Measurements from ENCODE around the gene ZRANB1.

The ZRANB1 gene

GRCh38 chr10:125023862-125024496 lies 82.1 kb downstream of the ZRANB1 start:
- no peak for DNase-seq

GRCh38 chr10:125024497-125025234 lies 82.7 kb downstream of the ZRANB1 start:
- DNase-seq, result no peak

- DNase-seq, result no peak
Observed at GRCh38 chr10:125025341-125025740, 83.4 kb downstream of the ZRANB1 start.

GRCh38 chr10:125026036-125026931 lies 84.4 kb downstream of the ZRANB1 start:
- DNase-seq, result no peak

- no peak for DNase-seq
Observed at GRCh38 chr10:125026974-125027735, 85.2 kb downstream of the ZRANB1 start.

- no peak for DNase-seq
Observed at GRCh38 chr10:125027871-125028869, 86.2 kb downstream of the ZRANB1 start.

GRCh38 chr10:125029584-125030242 lies 87.8 kb downstream of the ZRANB1 start:
- no peak for DNase-seq

GRCh38 chr10:125030567-125031197 lies 88.8 kb downstream of the ZRANB1 start:
- DNase-seq, result no peak

GRCh38 chr10:125032474-125033020 lies 90.6 kb downstream of the ZRANB1 start:
- no peak for DNase-seq

- DNase-seq, result no peak
Observed at GRCh38 chr10:125033146-125033924, 91.4 kb downstream of the ZRANB1 start.

GRCh38 chr10:125034675-125035074 lies 92.8 kb downstream of the ZRANB1 start:
- no peak for DNase-seq

- DNase-seq, result no peak
Observed at GRCh38 chr10:125035136-125035535, 93.2 kb downstream of the ZRANB1 start.

GRCh38 chr10:125035588-125036295 lies 93.8 kb downstream of the ZRANB1 start:
- DNase-seq, result no peak

- DNase-seq, result no peak
Observed at GRCh38 chr10:125037145-125037877, 95.4 kb downstream of the ZRANB1 start.

All from activated effector memory CD4-positive, alpha-beta T cell treated with Interleukin-2 at 50 U/mL for 16 hours (primary cell).